Ovary (tissue), 9 donors: Measurements from ENCODE around the gene KRT79. TPM values are rescaled to one million over a fixed set of nuclear protein-coding genes. Genes with fewer than 3 reads are reported as not detected.

ENCODE experiments used
- DNase-seq, 5 donors: peaks; one replicate each; pipeline ENCODE4 v3.0.0-alpha.2; 2019 to 2020
- H3K27ac ChIP-seq, 2 donors: fragments of 200-600 bp; one replicate each; pipeline versions ENCODE4 v1.5.1 to v1.8.0; 2019 to 2022
- H3K27me3 ChIP-seq: fragments of 200-600 bp; one replicate; pipeline ENCODE4 v1.8.0; 2022
- H3K36me3 ChIP-seq: fragments of 200-600 bp; sonication (generic); one replicate; pipeline ENCODE4 v1.5.1; 2019
- H3K4me1 ChIP-seq: one replicate; pipeline ENCODE4 v1.8.1; 2013; ENCODE audit warnings: mild to moderate bottlenecking, moderate library complexity; ENCODE audit not compliant: insufficient read depth
- H3K4me3 ChIP-seq: fragments of 200-600 bp; sonication (generic); one replicate; pipeline ENCODE4 v1.5.1; 2017
- H3K9me3 ChIP-seq, 2 donors: fragments of 200-600 bp in 1 of 2; sonication (generic) in 1 of 2; one replicate each; pipeline versions ENCODE4 v1.5.1 to v1.8.1; 2013 to 2019; ENCODE audit warnings: mild to moderate bottlenecking in 1 of 2, moderate library complexity in 1 of 2
- EP300 ChIP-seq: sonication (generic); formaldehyde crosslinking; IDR thresholded peaks from one replicate; pipeline ENCODE4 v1.6.1; 2017; ENCODE audit warnings: antibody characterized with exemption
- POLR2A ChIP-seq: fragments of 450-650 bp; IDR thresholded peaks from one replicate; pipeline ENCODE4 v1.6.1; 2017; ENCODE audit warnings: antibody characterized with exemption, mild to moderate bottlenecking, moderate library complexity
- WGBS, 3 donors: extraction: QIAGEN DNeasy Blood & Tissue Kit in 1 of 3; methylation state at CpG; one replicate each; pipeline versions ENCODE4 v1.1.5 to v1.1.7; 2013 to 2017; 5-methylcytosine and 5-hydroxymethylcytosine counted together
- intact Hi-C, 4 donors: fragments of 100-400 bp; cut with DNase I; formaldehyde crosslinking; loops; one replicate each; pipeline versions ENCODE4 v1.11.0 to v1.15.1; 2022 to 2023
- polyA plus RNA-seq, 2 donors: library from polyadenylated mRNA; stranded (reverse); fragments of 200-250 nt in 1 of 2; fragments of 350-450 nt in 1 of 2; fragmentation: Illumina TruSeq in 1 of 2; extraction: RNeasy Lipid Tissue Mini Kit (QIAGEN cat#74804) in 1 of 2; gene quantifications; one replicate each; pipeline ENCODE4 v1.2.3, GENCODE V29; 2013 to 2014
- total RNA-seq, 7 donors: library from RNA; depleted of rRNA in 2 of 7; stranded (reverse); fragments of >200 nt in 2 of 7; fragmentation: NEBNext Ultra II Directional in 3 of 7; extraction: Animal tissue kit (Norgen Biotek cat#: 25700) in 3 of 7; gene quantifications; one replicate each; pipeline versions ENCODE4 v1.1.0 to v1.2.4, GENCODE V29; 2016 to 2023
- TF ChIP-seq, protein P1 (sequence below), 3 donors: fragments of 450-650 bp in 2 of 3; fragments of 200-600 bp in 1 of 3; IDR thresholded peaks; one replicate each; pipeline versions ENCODE4 v1.5.1 to v1.8.0; 2016 to 2022; ENCODE audit warnings: antibody characterized with exemption in 3 of 3, mild to moderate bottlenecking in 1 of 3
- donor health status: DM: no; HTN: no; CAD: no; lungs with moderate emphysema.
- donor health status: DM: no; HTN: no; CAD: no.
- donor health status: Bipolar disorder and iron deficiency.
- donor health status: DM: yes; HTN: yes; CAD: no.
- donor health status: DM: no; HTN: no; CAD: no.
- donor health status: DM: yes; HTN: yes; CAD: no.

KRT79 gene
- total and polyA plus RNA-seq, 9 donors: not detected

DNA sequence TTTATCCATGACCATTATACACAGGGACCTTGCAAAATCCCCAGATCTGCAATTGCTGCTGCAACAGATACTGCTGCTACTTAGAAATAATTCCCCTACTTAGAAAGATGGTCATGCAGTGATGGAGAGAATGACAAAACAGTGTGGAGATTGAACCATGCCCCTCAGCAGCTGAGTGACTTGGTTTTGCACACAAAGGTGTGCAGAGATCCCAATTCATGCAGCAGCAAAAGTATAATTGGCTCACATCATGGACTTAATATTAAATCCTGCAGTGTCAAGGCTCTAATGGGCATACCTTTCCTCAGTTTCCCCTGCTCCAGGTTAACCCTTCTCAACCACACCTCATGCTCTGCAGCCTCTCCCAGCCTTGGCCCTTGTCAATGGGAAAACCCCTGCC, 17.7 kb upstream of the KRT79 start:
- TF ChIP-seq EP300 (no peak), POLR2A (no peak)
- TF ChIP-seq, protein P1, sequence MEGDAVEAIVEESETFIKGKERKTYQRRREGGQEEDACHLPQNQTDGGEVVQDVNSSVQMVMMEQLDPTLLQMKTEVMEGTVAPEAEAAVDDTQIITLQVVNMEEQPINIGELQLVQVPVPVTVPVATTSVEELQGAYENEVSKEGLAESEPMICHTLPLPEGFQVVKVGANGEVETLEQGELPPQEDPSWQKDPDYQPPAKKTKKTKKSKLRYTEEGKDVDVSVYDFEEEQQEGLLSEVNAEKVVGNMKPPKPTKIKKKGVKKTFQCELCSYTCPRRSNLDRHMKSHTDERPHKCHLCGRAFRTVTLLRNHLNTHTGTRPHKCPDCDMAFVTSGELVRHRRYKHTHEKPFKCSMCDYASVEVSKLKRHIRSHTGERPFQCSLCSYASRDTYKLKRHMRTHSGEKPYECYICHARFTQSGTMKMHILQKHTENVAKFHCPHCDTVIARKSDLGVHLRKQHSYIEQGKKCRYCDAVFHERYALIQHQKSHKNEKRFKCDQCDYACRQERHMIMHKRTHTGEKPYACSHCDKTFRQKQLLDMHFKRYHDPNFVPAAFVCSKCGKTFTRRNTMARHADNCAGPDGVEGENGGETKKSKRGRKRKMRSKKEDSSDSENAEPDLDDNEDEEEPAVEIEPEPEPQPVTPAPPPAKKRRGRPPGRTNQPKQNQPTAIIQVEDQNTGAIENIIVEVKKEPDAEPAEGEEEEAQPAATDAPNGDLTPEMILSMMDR (IDR thresholded peaks at IDR 0.05): no peak
- Histone ChIP-seq H3K4me3 (no peak overlapping the region), H3K27ac (no peak overlapping the region), H3K27me3 (no peaks in the 10 kb centered on the region), H3K36me3 (no peaks in the 10 kb centered on the region), H3K4me1 (no peaks in the 10 kb centered on the region), H3K9me3 (no peaks in the 10 kb centered on the region)
- intact Hi-C loops: no loop called here
- no peak for DNase-seq

DNA sequence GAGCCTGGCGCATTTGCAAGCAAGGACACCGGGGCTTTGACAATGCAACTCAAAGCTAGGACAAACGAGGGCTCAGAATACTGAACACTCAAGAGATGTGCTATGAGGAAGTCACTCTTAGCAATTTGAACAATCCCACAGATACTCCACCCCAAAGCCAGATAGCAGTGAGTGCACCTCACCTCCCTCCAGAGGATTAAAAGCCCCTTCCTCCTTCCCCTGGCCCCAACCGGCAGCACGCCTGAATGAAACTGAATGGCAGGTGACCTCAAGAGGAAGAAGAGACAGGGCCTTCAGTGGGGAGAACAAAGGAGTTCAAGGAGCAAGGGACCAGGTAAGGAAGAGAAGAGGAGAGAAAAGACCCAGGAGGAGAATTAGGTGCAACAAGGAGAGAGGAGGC, 16.6 kb upstream of the KRT79 start:
- 79 to 89% (median 84%) methylated on average over 5 of the region's 5 CpGs for WGBS, 3 donors
- H3K4me1 ChIP-seq: no peaks in the 10 kb centered on the region
- no peak for DNase-seq
- no peaks in the 10 kb centered on the region for H3K9me3 ChIP-seq
- H3K27ac ChIP-seq: no peak overlapping the region
- no peaks in the 10 kb centered on the region for H3K27me3 ChIP-seq
- no peaks in the 10 kb centered on the region for H3K36me3 ChIP-seq
- intact Hi-C loops: no loop called here
- H3K4me3 ChIP-seq: no peak overlapping the region
- TF ChIP-seq, protein P1 (IDR thresholded peaks at IDR 0.05): no peak
- TF ChIP-seq EP300 (no peak), POLR2A (no peak)

DNA sequence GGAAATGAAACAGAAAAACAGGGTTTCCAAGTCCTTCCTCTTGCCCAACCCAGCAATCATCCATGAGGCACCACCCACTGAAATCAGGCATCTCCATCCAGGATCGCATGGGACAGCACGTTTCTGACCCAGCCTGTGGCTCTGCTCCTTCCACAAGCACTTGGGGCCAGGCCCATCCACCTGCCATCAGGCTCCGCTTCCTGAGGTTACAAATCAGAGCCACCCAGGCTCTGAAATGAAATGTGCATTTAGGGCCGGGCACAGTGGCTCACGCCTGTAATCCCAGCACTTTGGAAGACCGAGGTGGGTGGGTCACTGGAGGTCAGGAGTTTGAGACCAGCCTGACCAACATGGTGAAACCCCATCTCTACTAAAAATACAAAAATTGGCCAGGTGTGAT, 15.4 kb upstream of the KRT79 start:
- intact Hi-C loops: no loop called here
- 77 to 89% (median 85%) methylated on average over 6 of the region's 6 CpGs for WGBS, 3 donors
- TF ChIP-seq, protein P1 (IDR thresholded peaks at IDR 0.05): no peak
- TF ChIP-seq EP300: no peak
- no peak for TF ChIP-seq POLR2A
- no peaks in the 10 kb centered on the region for H3K4me1 ChIP-seq
- H3K9me3 ChIP-seq: no peaks in the 10 kb centered on the region
- no peak overlapping the region for H3K4me3 ChIP-seq
- H3K27ac ChIP-seq: no peak overlapping the region
- H3K36me3 ChIP-seq: no peaks in the 10 kb centered on the region
- DNase-seq: no peak
- H3K27me3 ChIP-seq: no peaks in the 10 kb centered on the region

DNA sequence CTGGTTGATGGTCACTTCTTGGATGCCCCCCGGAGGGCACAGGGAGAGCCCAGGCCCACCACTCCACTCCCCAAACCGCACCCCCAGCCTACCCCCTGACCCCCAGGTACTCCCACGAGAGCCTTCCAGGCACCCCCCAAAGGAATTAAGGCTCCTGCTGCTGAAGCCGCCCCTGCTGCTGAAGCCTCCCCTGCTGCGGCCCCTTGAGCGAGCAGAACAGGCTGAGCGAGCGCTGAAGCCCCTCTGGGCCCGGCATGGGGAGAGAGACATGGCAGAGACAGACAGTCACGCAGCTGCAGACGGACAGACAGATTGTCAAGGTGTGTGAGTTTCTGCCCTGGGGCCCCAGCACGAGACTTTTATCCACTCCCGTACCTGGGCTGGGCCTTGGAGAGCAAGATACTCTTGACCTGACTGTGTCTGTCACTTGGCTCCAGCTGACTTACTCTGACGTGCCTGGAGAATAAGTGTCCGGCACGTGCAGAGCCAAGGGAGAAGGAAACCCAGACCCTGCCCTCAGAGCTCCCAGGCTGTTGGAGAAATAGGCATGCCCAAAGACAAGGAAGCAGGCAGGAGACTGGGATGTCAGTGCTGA, 14.6 kb upstream of the KRT79 start, which contains the start of gene KRT78:
Gene KRT78, minus strand, starts transcription at position 334 of the 595 bp plus-strand sequence. Its CDS starts 64 bp downstream, at position 270.
- TF ChIP-seq EP300 (no peak), POLR2A (no peak)
- Histone ChIP-seq H3K4me1 (no peaks in the 10 kb centered on the region), H3K4me3 (no peak within 1 kb of the TSS), H3K36me3 (no peaks in the 10 kb centered on the region), H3K9me3 (no peaks in the 10 kb centered on the region), H3K27ac (no peak within 1 kb of the TSS), H3K27me3 (no peaks in the 10 kb centered on the region)
- 60 to 71% (median 67%) methylated on average over 16 of the region's 16 CpGs for WGBS, 3 donors
- DNase-seq: no peak
- intact Hi-C loops: no loop called here

DNA sequence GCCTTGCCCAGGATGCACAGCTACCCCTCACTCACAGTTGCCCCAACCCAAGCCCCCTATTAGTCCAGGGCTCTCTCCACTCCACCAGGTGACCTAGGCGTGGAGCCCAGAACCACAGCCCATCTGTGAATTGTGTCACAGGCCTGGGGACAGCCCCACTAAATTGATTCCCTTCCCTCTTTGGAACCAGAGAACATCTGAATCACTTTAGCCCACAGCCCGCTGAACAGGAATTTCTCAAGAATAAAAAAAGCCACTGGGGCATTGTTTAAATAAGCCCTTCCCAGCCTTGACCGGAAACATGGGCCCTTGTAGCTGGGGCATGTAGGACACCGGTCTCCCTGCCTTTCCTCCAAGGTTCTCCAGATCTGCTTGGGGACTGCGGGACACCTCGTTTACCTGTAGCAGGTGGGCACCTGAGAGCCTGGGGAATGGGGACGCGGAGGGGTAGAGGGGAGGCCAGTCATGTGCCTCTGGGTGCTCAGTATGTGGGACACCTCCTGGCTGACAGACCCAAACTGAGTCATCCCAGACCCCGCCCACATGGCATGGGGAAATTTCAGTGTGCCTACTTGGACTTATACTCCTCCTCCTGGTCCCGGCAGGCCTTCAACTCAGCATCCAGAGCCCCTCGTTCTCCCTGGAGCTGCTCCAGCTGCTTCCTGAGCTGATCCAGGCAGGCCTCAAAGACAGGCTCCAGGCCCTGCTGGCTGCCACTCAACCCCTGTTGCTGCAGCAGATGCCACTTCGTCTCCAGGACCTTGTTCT, 13.4 kb upstream of the KRT79 start:
- Histone ChIP-seq H3K9me3 (no peaks in the 10 kb centered on the region), H3K4me1 (no peaks in the 10 kb centered on the region), H3K4me3 (no peak overlapping the region), H3K36me3 (no peaks in the 10 kb centered on the region), H3K27ac (no peak overlapping the region), H3K27me3 (no peaks in the 10 kb centered on the region)
- no peak for DNase-seq
- intact Hi-C loops: no loop called here
- WGBS, 3 donors: 73 to 82% (median 81%) methylated on average over 12 of the region's 12 CpGs
- TF ChIP-seq, protein P1 (IDR thresholded peaks at IDR 0.05): no peak
- TF ChIP-seq EP300: no peak
- no peak for TF ChIP-seq POLR2A
